NCI-H2107 (cell line): ENCODE results near the gene KLC4.

Experiments
- DNase-seq: peaks from one replicate; lab custom pipeline; 2025; lab: John Stamatoyannopoulos, UW

The KLC4 gene

GRCh38 chr6:43059168-43060033 lies at the start of gene KLC4, which contains the start of gene MRPL2:
Gene KLC4, plus strand, starts transcription at chr6:43059631. Its CDS starts 1,705 bp downstream, at chr6:43061336.
Gene MRPL2, minus strand, starts transcription at chr6:43059434. Its CDS starts 53 bp downstream, at chr6:43059381.
- peak; percentile 91 for DNase-seq

DNA sequence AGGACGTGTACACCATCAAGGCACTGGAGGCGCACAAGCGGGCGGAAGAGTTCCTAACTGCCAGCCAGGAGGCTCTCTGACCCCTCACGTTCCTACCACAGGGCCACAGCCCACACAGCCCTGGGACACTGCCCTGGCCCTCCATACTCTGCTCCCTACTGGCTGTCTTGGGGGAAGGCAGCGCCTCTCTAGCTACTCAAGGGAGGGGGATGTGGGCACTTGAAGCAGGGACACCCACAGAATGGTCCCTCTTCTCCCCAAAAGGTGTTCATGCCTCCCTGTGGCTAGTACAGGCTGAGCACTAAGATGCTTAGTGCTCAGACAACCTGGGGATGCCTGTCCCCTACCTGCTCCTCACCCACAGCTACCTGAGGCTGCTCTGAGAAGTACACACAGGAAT lies 48.2 kb upstream of the KLC4 start:
- DNase-seq = no peak

DNA sequence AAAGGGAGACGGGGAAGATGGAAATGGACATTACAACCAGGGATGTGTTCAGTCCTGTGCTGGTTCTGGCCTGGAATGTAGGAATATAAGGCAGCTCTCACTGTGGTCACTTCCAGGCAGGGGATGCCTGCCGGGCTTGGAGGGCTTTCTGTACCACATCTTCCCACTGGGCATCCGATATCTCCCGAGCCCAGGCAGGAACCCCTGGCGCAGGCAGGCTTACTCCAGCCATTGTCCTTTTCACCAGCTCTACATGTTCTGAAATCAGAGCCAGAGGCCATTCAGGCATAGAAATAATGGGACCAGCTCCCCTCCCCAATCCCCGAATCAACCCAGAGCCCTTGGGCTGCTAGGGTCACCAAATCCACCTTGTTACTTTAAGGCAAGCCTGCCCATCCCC lies 47.1 kb upstream of the KLC4 start:
- no peak for DNase-seq

- DNase-seq = no peak
Observed at GRCh38 chr6:43013097-43013842, 46.2 kb upstream of the KLC4 start.

DNA sequence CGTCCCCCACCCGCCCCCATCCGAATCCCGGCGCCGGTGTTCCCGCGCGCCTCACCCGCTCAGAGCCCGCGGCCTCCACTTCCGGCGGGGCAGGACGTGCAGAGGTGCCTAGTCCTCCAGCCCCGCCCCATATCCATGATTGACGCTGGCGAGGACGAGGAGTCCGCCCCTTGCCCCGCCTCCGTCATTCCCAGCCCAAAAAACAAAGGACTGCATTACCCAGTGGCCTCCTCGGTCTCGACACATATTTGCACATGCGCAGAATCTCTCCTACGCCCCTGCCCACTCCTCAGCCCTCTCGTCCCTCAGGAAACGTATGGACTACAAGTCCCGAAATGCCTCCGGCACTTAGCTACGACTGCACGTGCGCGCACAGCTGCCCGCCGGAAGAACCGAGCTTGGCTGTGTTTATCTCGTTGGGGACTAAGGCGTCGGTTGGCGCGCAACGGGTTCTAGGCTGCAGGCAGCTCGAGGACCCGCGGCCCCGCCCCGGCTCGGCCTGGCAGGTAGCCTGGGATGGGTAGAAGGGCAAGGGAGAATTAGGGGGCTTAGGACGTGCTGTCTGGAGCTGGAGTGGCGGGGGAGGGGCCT lies 45.5 kb upstream of the KLC4 start, which contains the start of the genes KLHDC3 and MEA1:
Gene KLHDC3 (plus strand): TSS at position 407 of the 591 bp plus-strand sequence. CDS start 2,944 bp downstream, outside the sequence.
Gene MEA1 (minus strand): TSS at position 104 of the 591 bp plus-strand sequence. CDS start 133 bp downstream, outside the sequence.
- peak; percentile 90 for DNase-seq

- DNase-seq = no peak
Observed at GRCh38 chr6:43014434-43014909, 45.0 kb upstream of the KLC4 start.

DNA sequence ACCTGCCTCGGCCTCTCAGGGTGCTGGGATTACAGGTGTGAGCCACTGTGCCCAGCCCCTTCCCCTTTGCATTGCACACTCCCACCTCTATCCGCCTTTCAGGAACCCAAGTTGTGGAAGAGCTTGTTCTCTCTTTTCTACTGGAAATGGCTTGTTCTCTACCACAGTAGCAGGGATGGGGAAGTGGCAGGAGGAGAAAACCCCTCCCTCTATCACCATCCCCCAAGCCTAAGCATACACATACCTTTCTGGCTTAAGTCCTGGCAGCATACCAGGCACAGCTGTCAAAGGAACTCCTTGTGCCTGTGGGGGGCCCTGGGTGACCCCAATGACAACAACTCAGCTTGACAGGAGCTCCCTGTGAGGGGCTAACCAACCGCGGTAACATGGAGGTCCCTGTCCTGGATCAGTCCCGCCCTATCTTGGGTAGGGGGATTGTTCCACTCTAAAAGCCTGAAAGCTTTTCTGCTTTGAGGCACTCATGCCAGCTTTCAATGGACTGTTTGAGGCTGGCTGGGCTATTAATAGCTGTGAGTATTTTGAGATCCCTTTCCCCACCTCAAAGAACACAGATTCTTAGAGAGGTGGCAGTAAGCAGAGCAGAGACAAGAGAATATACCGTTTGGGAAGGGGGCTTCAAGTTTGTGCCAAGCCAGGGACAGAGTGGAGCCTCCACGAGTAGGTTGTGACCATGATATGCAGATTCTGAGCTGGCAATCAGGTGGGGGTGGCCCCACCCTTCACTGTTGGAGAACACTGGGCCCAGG lies 43.1 kb upstream of the KLC4 start:
- DNase-seq = no peak

DNA sequence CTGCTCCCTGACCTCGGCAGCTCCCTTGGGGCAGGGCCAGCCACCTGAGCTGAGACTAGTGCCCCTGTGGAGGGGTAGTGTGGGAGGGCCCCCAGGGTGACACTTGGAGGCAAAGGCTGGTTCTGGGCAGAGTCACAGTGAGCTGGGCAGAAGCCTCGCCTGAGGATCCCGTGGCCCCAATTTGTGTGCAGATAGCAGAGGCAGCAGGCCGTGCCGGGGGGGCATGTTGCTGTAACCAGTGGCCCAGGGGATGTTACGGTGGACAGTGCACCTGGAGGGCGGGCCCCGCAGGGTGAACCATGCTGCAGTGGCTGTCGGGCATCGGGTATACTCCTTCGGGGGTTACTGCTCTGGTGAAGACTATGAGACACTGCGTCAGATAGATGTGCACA lies 42.5 kb upstream of the KLC4 start:
- no peak for DNase-seq

DNA sequence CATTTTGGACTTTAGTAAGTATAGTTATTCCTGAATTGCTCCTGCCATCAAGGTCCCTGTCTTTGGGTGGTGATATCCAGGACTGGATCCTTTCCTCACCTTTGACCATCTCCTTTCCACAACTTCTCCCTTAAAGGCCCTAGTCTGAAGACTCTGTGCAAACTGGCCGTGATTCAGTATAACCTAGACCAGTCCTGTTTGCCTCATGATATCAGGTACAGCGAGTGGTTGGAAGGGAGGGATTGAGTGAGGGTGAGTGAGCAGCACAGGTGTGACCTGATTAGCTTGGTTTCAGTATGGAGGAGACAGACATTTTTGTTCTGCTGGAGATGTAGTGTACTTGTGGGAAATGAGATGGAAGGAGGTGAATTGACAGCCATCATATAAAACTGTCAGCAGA lies 40.3 kb upstream of the KLC4 start:
- DNase-seq = no peak

- DNase-seq = no peak
Observed at GRCh38 chr6:43020052-43020705, 39.3 kb upstream of the KLC4 start.

DNA sequence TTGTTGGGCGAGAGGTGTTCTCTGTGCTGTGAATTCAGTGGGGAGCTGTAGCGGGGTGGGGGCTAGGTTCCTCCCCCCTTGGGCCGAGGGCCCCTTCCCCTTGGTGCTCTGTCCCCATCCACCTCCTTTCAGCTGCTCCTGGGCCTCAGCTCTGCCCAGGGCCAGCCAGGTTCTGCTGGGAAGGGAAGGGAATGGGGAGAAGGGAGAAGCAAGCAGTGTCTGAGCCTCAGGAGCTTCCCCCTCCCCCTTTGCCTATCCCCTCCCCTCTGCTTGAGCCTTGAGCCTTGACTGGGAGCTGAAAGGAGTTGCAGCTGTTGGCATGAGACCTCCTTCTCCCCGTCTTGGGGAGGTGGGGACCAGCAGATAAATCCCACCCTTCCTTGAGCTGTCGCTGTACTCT lies 38.6 kb upstream of the KLC4 start:
- no peak for DNase-seq

- peak; percentile 8 for DNase-seq
Observed at GRCh38 chr6:43021270-43022047, 38.0 kb upstream of the KLC4 start, which contains the start of gene RRP36. Gene RRP36, plus strand, starts transcription at chr6:43021623. Its CDS starts 32 bp downstream, at chr6:43021655.

GRCh38 chr6:43024436-43024835 lies 35.0 kb upstream of the KLC4 start:
- DNase-seq = no peak

DNA sequence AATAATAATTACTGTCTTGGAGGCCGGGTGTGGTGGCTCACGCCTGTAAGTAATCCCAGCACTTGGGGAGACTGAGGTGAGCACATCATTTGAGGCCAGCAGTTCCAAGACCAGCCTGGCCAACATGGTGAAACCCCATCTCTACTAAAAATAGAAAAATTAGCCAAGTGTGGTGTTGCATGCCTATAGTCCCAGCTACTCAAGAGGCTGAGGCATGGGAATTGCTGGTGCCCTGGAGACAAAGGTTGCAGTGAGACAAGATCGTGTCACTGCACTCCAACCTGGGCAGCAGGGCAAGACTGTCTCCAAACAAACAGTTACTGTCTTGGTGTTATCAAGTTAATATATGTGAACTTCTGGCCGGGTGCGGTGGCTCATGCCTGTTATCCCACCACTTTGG lies 33.1 kb upstream of the KLC4 start:
- DNase-seq = no peak

GRCh38 chr6:43029120-43029519 lies 30.3 kb upstream of the KLC4 start:
- no peak for DNase-seq

- DNase-seq = no peak
Observed at GRCh38 chr6:43032326-43032725, 27.1 kb upstream of the KLC4 start.

DNA sequence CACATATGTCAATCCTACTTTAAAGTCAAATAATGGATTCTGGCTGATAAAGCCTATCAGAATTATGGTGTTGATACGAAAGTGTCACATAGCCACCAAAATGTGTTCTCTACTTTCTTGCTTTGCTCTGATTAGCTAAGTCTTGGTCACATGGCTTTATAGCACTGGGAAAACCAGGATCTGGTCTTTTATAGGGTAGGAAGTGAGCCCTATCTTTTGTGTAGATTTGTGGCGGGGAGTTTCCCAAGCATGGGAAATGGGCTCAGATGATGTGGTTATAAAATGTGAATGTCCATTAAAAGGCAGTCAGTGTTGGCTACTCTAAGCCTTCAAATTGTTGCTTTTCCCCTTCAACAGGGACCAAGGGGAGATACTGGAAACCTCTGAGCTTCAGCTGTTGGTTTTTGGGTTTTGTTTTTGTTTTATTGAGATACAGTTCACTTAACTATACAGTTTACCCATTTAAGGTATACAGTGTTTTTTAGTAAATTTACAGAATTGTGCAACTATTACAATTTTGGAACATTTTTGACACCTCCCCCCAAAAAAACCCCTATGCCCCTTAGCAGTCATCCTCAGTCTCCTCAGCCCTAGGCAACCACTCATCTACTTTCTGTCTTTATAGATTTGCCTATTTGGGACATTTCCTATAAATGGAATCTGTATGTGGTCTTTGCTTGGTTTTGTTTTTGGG lies 25.8 kb upstream of the KLC4 start:
- no peak for DNase-seq

DNA sequence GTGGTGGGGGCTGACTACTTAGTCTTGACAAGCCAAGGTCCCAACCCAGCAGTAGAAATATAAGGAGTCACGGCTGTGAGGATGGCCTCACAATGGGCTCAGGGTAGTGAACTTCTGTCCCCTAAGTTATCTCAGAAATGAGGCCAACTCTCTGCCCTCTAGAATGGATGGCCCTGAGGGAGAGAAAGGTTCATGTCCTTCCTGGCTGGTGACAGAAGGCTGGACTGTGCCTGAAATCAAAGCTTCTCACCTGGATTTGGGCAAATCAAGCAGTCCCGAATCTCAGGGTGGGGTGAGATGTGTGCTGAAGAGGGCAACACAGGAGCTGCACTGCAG lies 25.3 kb upstream of the KLC4 start:
- DNase-seq = no peak

DNA sequence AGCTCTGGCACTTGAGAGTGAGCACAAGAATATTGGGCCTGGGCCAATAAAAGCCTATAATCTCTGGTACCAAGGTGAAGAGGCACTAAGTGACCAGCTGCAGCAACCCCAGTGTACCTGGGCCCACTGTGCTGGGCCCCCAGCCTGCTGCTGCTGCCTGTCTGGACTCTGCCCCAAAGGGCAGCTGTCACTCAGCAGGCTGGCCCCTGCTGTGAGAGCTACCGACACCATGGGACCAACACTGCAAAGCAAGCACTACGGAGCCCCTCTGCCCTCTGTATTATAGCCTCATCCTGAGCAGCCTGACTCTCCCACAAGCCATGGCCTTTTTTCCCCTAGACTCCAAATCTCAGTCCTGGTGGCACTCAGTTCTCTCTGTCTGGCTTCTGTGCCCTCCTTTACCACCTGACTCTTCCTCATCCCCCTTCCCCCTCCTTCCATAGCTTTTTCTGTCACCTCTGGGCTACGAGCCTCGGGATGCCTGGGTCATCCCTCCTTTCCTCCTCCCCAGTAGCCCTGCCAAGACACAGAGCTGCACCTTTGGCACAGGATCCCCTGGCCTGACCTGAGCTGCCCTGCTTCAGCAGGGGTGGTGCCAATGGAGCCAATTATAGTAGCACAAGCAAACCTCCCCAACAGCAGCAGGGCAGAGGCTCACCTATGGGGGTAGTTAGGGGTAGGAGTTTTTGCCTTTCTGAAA lies 23.8 kb upstream of the KLC4 start:
- no peak for DNase-seq
